H9 (cell line): ENCODE measurements around the gene GAK. TPM values are rescaled to one million over a fixed set of nuclear protein-coding genes. Genes with fewer than 3 reads are reported as not detected.

ENCODE experiments used
- DNase-seq: peaks from one replicate; pipeline ENCODE4 v3.0.0-alpha.2; 2017
- H2AFZ ChIP-seq: one replicate; pipeline ENCODE4 v1.6.1; 2013; ENCODE audit warnings: mild to moderate bottlenecking, low read length, control low read depth, moderate library complexity
- H2AK5ac ChIP-seq: 2 replicates; pipeline ENCODE4 v1.6.1; 2013; ENCODE audit warnings: low read length, control low read depth, mixed read lengths; ENCODE audit not compliant: insufficient read length
- H2BK120ac ChIP-seq: one replicate; pipeline ENCODE4 v1.6.1; 2013; ENCODE audit warnings: low read depth, mild to moderate bottlenecking, low read length, control low read depth, inconsistent platforms; ENCODE audit not compliant: poor library complexity, severe bottlenecking
- H2BK12ac ChIP-seq: 2 replicates; pipeline ENCODE4 v1.6.1; 2013; ENCODE audit warnings: low read length, control low read depth, mixed read lengths, low read depth; ENCODE audit not compliant: insufficient read length
- H2BK15ac ChIP-seq: 2 replicates; pipeline ENCODE4 v1.6.1; 2013; ENCODE audit warnings: low read depth, low read length, control low read depth
- H2BK20ac ChIP-seq: one replicate; pipeline ENCODE4 v1.6.1; 2013; ENCODE audit warnings: low read depth, mild to moderate bottlenecking, low read length, control low read depth, inconsistent platforms; ENCODE audit not compliant: poor library complexity, severe bottlenecking
- H2BK5ac ChIP-seq: 2 replicates; pipeline ENCODE4 v1.6.1; 2013; ENCODE audit warnings: low read length, control low read depth, mixed read lengths; ENCODE audit not compliant: insufficient read length
- H3K14ac ChIP-seq: 2 replicates; pipeline ENCODE4 v1.6.1; 2013; ENCODE audit warnings: low read length, control low read depth; ENCODE audit not compliant: insufficient read depth
- H3K18ac ChIP-seq: 2 replicates; pipeline ENCODE4 v1.6.1; 2013; ENCODE audit warnings: low read depth, mild to moderate bottlenecking, mixed read lengths, low read length, control low read depth; ENCODE audit not compliant: insufficient read length
- H3K23ac ChIP-seq: 2 replicates; pipeline ENCODE4 v1.6.1; 2013; ENCODE audit warnings: low read length, control low read depth, mixed read lengths, low read depth; ENCODE audit not compliant: insufficient read length
- H3K23me2 ChIP-seq: 2 replicates; pipeline ENCODE4 v1.6.1; 2013; ENCODE audit warnings: low read depth, mild to moderate bottlenecking, mixed read lengths, low read length, control low read depth; ENCODE audit not compliant: insufficient read length, poor library complexity, severe bottlenecking
- H3K27ac ChIP-seq: 2 replicates; pipeline ENCODE4 v1.5.1; 2013; ENCODE audit warnings: low read length, control low read depth, mixed read lengths, low read depth; ENCODE audit not compliant: insufficient read length
- H3K27me3 ChIP-seq: 2 replicates; pipeline ENCODE4 v1.6.1; 2013; ENCODE audit warnings: low read length, control low read depth, inconsistent platforms; ENCODE audit not compliant: insufficient read depth
- H3K4ac ChIP-seq: 2 replicates; pipeline ENCODE4 v1.6.1; 2013; ENCODE audit warnings: low read depth, mild to moderate bottlenecking, control low read depth, inconsistent platforms, low read length, moderate library complexity
- H3K4me1 ChIP-seq: 2 replicates; pipeline ENCODE4 v1.6.1; 2013; ENCODE audit warnings: low read length, control low read depth, inconsistent platforms; ENCODE audit not compliant: insufficient read depth
- H3K4me2 ChIP-seq: 2 replicates; pipeline ENCODE4 v1.6.1; 2013; ENCODE audit warnings: low read length, control low read depth, mixed read lengths; ENCODE audit not compliant: insufficient read length, insufficient read depth
- H3K56ac ChIP-seq: 2 replicates; pipeline ENCODE4 v1.6.1; 2013; ENCODE audit warnings: low read depth, mild to moderate bottlenecking, mixed read lengths, low read length, control low read depth; ENCODE audit not compliant: insufficient read length
- H3K79me1 ChIP-seq: 2 replicates; pipeline ENCODE4 v1.6.1; 2013; ENCODE audit warnings: low read depth, mild to moderate bottlenecking, moderate library complexity, low read length, control low read depth, inconsistent platforms; ENCODE audit not compliant: insufficient read depth, poor library complexity, severe bottlenecking
- H3K79me2 ChIP-seq: 2 replicates; pipeline ENCODE4 v1.6.1; 2013; ENCODE audit warnings: low read length, control low read depth, inconsistent platforms; ENCODE audit not compliant: insufficient read depth
- H3K9ac ChIP-seq: 2 replicates; pipeline ENCODE4 v1.6.1; 2013; ENCODE audit warnings: low read length, control low read depth, mixed read lengths; ENCODE audit not compliant: insufficient read length; ENCODE audit errors: extremely low read depth
- H3K9me3 ChIP-seq: one replicate; pipeline ENCODE4 v1.6.1; 2013; ENCODE audit warnings: low read depth, low read length, inconsistent platforms; ENCODE audit not compliant: control insufficient read depth
- H3T11ph ChIP-seq: one replicate; pipeline ENCODE4 v1.6.1; 2013; ENCODE audit warnings: mild to moderate bottlenecking, low read length, control low read depth, inconsistent platforms
- H4K20me1 ChIP-seq: one replicate; pipeline ENCODE4 v1.6.1; 2013; ENCODE audit not compliant: control insufficient read depth, insufficient read length, insufficient read depth
- H4K5ac ChIP-seq: 2 replicates; pipeline ENCODE4 v1.6.1; 2013; ENCODE audit warnings: low read depth, mild to moderate bottlenecking, mixed read lengths, low read length, control low read depth; ENCODE audit not compliant: insufficient read length
- H4K8ac ChIP-seq: replicated peaks from 2 replicates; pipeline ENCODE4 v1.6.1; 2013; ENCODE audit warnings: low read length, control low read depth, mixed read lengths, low read depth; ENCODE audit not compliant: insufficient read length
- H4K91ac ChIP-seq: 2 replicates; pipeline ENCODE4 v1.6.1; 2013; ENCODE audit warnings: low read depth, mild to moderate bottlenecking, moderate library complexity, mixed read lengths, low read length, control low read depth; ENCODE audit not compliant: insufficient read length
- H3K27ac Mint-ChIP-seq, 3 experiments: 2 replicates in 2 of 3; 3 replicates in 1 of 3; pipeline ENCODE4 v1.8.0; 2020 to 2021; ENCODE audit warnings: mixed read lengths in 3 of 3, mild to moderate bottlenecking in 1 of 3, moderate library complexity in 1 of 3
- H3K27me3 Mint-ChIP-seq: 2 replicates; pipeline ENCODE4 v1.8.0; 2021; ENCODE audit warnings: low read depth, mild to moderate bottlenecking, moderate library complexity, mixed read lengths
- H3K36me3 Mint-ChIP-seq, 3 experiments: 2 replicates in 2 of 3; 3 replicates in 1 of 3; pipeline ENCODE4 v1.8.0; 2020 to 2021; ENCODE audit warnings: low read depth in 3 of 3, mixed read lengths in 3 of 3; ENCODE audit not compliant: insufficient read depth in 1 of 3
- H3K4me1 Mint-ChIP-seq, 2 experiments: 2 replicates each; pipeline ENCODE4 v1.8.0; 2020; ENCODE audit warnings: mixed read lengths in 2 of 2
- H3K4me3 Mint-ChIP-seq, 2 experiments: 2 replicates in 1 of 2; 3 replicates in 1 of 2; pipeline ENCODE4 v1.8.0; 2020 to 2021; ENCODE audit warnings: mild to moderate bottlenecking in 2 of 2, mixed read lengths in 2 of 2, moderate library complexity in 1 of 2
- H3K9me3 Mint-ChIP-seq, 2 experiments: 2 replicates in 1 of 2; 3 replicates in 1 of 2; pipeline ENCODE4 v1.8.0; 2020; ENCODE audit warnings: mild to moderate bottlenecking in 2 of 2, mixed read lengths in 2 of 2, moderate library complexity in 1 of 2
- WGBS: extraction: QIAGEN DNeasy Blood & Tissue Kit; methylation state at CpG from one replicate; pipeline ENCODE4 v1.1.7; 2013; ENCODE audit warnings: missing lambda C conversion rate, low lambda C conversion rate, mixed read lengths; ENCODE audit not compliant: insufficient read length; ENCODE audit errors: extremely low coverage; 5-methylcytosine and 5-hydroxymethylcytosine counted together
- total RNA-seq: library from RNA; stranded (reverse); gene quantifications from 2 replicates; pipeline ENCODE4 v1.2.1, GENCODE V29; 2021
- TF ChIP-seq, protein P1 (sequence below): fragments of 200-600 bp; sonication (generic); conservative IDR thresholded peaks from 3 replicates; pipeline ENCODE4 v1.8.0; 2021; ENCODE audit warnings: antibody characterized with exemption, mild to moderate bottlenecking

The GAK gene
- total RNA-seq, 1 experiment from 2014 or later, result 80.7 TPM

- Mint-ChIP-seq H3K27me3 (no peaks in the 10 kb centered on the region), H3K4me1 (no peaks in the 10 kb centered on the region), H3K9me3 (no peaks in the 10 kb centered on the region), H3K27ac (no peak overlapping the region), H3K36me3 (peaks cover 7 to 35% (median 7%) of the 10 kb centered on the region in 3 experiments; a peak in 6 of 7 replicates), H3K4me3 (no peak overlapping the region)
- Histone ChIP-seq H3K4me2 (no peak overlapping the region), H2BK15ac (no peak overlapping the region), H4K91ac (no peak overlapping the region), H3K79me2 (no peaks in the 10 kb centered on the region), H3K4me1 (no peaks in the 10 kb centered on the region), H4K5ac (no peak overlapping the region), H3K14ac (no peak overlapping the region), H3K18ac (no peak overlapping the region), H3K79me1 (no peaks in the 10 kb centered on the region), H2AK5ac (no peak overlapping the region), H3K23ac (no peak overlapping the region), H3K27me3 (no peaks in the 10 kb centered on the region), H4K8ac (no peak overlapping the region), H3K27ac (no peak overlapping the region), H3K4ac (no peak overlapping the region), H2AFZ (no peak overlapping the region), H2BK5ac (no peak overlapping the region), H2BK12ac (no peak overlapping the region), H3K9ac (no peak overlapping the region), H3K9me3 (no peaks in the 10 kb centered on the region), H3T11ph (no peak overlapping the region), H4K20me1 (no peaks in the 10 kb centered on the region), H3K23me2 (no peaks in the 10 kb centered on the region), H3K56ac (no peak overlapping the region), H2BK120ac (no peak overlapping the region), H2BK20ac (no peak overlapping the region)
- no peak for DNase-seq
- no CpG with 5 or more reads among the region's 18 CpGs for WGBS
- TF ChIP-seq, protein P1, sequence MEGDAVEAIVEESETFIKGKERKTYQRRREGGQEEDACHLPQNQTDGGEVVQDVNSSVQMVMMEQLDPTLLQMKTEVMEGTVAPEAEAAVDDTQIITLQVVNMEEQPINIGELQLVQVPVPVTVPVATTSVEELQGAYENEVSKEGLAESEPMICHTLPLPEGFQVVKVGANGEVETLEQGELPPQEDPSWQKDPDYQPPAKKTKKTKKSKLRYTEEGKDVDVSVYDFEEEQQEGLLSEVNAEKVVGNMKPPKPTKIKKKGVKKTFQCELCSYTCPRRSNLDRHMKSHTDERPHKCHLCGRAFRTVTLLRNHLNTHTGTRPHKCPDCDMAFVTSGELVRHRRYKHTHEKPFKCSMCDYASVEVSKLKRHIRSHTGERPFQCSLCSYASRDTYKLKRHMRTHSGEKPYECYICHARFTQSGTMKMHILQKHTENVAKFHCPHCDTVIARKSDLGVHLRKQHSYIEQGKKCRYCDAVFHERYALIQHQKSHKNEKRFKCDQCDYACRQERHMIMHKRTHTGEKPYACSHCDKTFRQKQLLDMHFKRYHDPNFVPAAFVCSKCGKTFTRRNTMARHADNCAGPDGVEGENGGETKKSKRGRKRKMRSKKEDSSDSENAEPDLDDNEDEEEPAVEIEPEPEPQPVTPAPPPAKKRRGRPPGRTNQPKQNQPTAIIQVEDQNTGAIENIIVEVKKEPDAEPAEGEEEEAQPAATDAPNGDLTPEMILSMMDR, result no peak
These were observed 81.7 kb downstream of the GAK start for GRCh38 chr4:850323-850945.
